AG09309 (cell line): Measurements from ENCODE around the gene EPB41L4B.

Source experiments
- DNase-seq: peaks from one replicate; pipeline ENCODE4 v3.0.0-alpha.2; 2010; ENCODE audit warnings: low read depth
- H3K4me3 ChIP-seq: 2 replicates; pipeline ENCODE4 v1.5.1; 2011; ENCODE audit warnings: mild to moderate bottlenecking, low read depth, low read length, moderate library complexity; ENCODE audit not compliant: control insufficient read depth
- TF ChIP-seq, protein P1 (sequence below): IDR thresholded peaks from 2 replicates; pipeline ENCODE4 v1.5.1; 2011; ENCODE audit warnings: mild to moderate bottlenecking, low read depth, low read length, inconsistent platforms; ENCODE audit not compliant: insufficient read depth, control insufficient read depth; ENCODE audit errors: missing control alignments

Gene EPB41L4B

DNA sequence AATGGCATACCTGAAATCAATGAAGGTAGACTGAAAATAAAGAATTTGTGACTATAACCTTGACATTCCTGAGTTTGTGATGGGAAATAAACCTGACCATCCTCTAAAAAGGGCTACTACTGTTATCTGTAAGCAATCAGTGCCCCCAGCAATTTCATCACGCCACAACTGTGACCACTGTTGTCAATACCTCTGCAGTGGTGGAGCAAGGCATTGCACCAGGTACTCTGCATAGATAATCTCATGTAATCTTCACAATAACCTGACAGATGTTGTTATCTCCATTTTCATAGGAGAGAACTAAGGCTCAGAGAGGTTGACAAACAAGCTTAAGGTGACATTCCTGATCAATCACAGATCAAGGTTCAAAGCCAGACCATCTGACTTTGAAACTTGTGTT lies 115.3 kb downstream of the EPB41L4B start:
- DNase-seq: no peak
- H3K4me3 ChIP-seq: no peak overlapping the region
- TF ChIP-seq, protein P1, sequence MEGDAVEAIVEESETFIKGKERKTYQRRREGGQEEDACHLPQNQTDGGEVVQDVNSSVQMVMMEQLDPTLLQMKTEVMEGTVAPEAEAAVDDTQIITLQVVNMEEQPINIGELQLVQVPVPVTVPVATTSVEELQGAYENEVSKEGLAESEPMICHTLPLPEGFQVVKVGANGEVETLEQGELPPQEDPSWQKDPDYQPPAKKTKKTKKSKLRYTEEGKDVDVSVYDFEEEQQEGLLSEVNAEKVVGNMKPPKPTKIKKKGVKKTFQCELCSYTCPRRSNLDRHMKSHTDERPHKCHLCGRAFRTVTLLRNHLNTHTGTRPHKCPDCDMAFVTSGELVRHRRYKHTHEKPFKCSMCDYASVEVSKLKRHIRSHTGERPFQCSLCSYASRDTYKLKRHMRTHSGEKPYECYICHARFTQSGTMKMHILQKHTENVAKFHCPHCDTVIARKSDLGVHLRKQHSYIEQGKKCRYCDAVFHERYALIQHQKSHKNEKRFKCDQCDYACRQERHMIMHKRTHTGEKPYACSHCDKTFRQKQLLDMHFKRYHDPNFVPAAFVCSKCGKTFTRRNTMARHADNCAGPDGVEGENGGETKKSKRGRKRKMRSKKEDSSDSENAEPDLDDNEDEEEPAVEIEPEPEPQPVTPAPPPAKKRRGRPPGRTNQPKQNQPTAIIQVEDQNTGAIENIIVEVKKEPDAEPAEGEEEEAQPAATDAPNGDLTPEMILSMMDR: no peak

DNA sequence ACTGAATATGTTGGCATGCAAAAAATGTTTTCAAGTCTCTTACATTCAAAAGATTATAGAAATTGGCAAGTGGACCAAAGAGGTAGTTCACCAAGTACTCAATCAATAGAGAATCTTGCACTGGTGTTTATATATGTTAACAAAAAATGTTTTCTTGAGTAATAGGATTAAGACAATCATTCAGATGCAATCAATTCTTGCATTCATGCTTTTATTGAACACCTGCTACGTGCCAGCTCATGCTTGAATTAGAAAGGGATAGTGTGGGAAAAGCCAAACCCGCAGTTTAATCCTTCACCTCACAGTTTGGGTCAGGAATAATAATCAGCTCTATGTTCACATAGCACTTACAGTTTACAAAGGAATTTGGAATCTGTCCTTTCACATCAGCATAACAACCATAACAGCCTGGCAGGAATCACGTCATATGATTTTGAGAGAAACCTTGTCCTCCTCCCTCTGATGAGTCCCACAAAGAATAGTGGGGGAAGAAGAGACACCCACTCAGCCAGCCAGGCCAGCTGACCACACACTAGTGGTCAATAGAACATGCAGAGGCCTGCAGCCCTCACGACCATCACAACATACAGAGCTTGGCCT lies 117.0 kb downstream of the EPB41L4B start:
- TF ChIP-seq, protein P1: no peak
- DNase-seq: no peak
- H3K4me3 ChIP-seq: no peak overlapping the region

DNA sequence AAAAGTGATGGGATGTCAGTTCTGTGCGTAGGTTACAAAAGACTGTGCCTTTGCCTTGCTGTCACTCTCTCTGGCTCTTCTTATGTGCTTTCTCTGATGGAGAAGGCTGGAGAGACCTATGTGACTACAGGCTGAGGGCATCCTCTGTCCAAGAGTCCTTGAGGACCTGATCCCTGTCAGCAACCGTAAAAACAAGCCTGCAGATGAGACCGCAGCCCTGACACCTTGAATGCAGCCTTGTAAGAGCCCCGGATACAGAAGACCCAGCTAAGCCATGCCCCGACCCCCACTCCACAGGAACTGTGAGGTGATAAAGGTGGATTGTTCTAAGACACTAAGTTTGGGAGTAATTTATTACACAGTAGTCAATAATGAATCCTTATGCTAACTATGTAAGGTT lies 121.2 kb downstream of the EPB41L4B start:
- no peak for DNase-seq
- TF ChIP-seq, protein P1: no peak
- H3K4me3 ChIP-seq: no peak overlapping the region

DNA sequence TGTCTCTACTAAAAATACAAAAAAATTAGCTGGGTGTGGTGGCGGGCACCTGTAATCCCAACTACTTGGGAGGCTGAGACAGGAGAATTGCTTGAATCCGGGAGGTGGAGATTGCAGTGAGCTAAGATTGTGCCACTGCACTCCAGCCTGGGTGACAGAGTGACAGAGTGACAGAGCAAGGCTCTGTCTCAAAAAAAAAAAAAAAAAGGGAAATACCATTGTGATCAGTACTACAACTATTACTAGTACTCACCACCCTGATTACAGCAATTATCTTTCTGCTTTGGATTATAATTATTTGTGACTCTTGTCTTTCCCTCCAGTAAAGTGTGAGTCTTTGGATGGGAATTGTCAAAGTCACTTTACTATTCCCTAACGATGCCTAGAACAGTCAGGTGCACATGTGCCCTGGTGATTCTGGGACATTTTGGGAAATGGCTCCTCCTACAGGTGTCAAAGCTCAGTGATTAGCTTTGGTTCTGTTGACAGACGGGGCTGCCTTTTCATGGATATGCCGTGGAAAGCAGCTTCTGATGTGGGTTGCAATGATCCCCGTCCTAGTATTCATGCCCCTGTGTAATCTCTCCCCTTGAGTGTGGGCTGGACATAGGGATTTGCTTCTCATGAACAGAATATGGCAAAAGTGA lies 122.0 kb downstream of the EPB41L4B start:
- no peak for DNase-seq
- H3K4me3 ChIP-seq: no peak overlapping the region
- TF ChIP-seq, protein P1: no peak

DNA sequence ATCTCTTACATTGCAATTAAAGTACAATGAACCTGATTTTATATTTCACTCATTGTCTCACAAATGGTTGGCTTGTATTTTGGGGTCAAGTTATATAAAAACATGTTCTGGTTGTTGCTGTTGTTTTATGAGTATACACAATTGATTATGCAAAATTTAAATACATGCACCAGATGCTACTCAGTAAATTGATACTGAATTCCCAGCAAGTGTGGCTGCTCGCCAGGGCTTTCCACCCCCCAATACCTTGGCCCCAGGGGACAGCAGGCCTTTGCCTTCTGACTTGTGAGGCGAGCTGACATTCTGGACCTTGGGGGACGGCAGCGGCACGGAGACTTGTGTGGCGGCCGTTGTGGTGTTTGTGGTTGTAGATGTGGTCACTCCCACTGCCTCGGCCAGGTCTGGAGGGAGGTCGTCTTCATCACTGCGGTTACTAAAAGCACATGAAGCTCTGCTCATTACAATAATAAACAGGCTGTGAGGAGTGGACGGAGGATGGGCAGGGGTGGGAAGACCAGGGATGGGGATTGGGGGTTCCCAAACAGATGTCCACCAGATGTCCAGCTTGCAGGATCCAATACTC lies 126.8 kb downstream of the EPB41L4B start:
- no peak overlapping the region for H3K4me3 ChIP-seq
- DNase-seq: no peak
- TF ChIP-seq, protein P1: no peak

DNA sequence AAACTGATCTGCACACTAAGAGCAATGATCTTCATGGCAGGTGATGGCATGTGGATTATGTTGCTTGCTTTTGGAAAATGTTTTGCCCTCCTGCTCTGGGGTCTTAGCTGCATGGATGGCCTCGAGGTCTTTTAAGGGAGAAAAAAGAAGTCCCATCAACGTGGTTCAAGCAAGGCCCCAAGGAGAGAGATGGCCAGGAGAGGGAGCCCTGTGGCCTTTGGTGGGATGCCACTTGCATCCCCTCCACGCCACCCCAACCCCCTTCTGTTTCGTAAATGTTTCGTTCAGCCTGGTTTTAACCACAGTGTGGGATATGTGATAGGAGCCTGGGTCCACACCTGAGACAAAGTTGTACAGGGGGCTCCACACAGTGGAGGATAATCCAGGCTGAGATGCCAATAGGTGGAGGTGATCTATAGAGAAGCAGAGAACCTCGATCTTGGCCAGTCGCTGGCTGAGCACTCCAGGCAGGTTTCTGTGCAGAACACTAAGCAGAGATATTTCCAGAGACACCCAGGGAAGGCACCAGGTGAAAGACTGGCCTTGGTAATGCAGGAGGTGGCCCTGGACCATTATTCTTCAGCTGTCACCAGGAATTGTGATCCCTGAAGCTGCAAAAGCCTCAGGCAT lies 128.0 kb downstream of the EPB41L4B start:
- no peak for DNase-seq
- H3K4me3 ChIP-seq: no peak overlapping the region
- TF ChIP-seq, protein P1: peak; percentile 54
